Coronary artery (tissue), 2 donors: ENCODE measurements around the gene ACIN1.

Experiments
- DNase-seq: peaks from one replicate; pipeline ENCODE4 v3.0.0-alpha.2; 2017; ENCODE audit warnings: low spot score
- H3K27ac ChIP-seq, 2 donors: fragments of 200-600 bp; sonication (generic); one replicate each; pipeline ENCODE4 v1.5.1; 2016 to 2019
- H3K4me3 ChIP-seq: fragments of 200-600 bp; sonication (generic); 2 replicates; pipeline ENCODE4 v1.5.1; 2016; ENCODE audit warnings: mild to moderate bottlenecking, moderate library complexity
- CTCF ChIP-seq: fragments of 200-600 bp; sonication (generic); IDR thresholded peaks from one replicate; pipeline ENCODE4 v1.5.1; 2019; ENCODE audit warnings: antibody characterized with exemption

The ACIN1 gene

DNA sequence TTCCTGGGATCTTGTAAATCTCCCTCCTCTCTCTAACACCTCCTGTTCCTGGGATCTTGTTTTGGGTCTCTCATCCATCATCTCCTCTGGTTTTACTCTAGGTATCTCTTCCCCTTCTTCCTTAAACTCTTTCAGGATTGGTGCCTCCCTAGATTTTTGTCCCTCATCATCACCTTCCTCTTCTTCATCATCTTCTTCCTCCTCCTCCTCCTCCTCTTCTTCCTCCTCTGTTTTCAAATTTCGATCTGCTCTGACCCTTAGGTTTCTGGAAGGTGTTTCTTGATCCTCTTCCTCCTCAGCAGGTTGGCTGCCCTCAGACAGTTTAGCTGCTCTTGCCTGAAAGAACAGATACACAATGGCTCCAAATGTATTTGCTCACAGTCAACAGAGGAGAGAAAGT, 14.5 kb downstream of the ACIN1 start:
- Histone ChIP-seq H3K4me3 (no peak overlapping the region), H3K27ac (no peak overlapping the region)
- no peak for DNase-seq
- no peak for TF ChIP-seq CTCF

- no peak overlapping the region for H3K4me3 ChIP-seq
- H3K27ac ChIP-seq = peak overlapping the region in 1 of 2 donors; percentile 75
- DNase-seq = no peak
- no peak for TF ChIP-seq CTCF
Observed at GRCh38 chr14:23079716-23080115, 15.2 kb downstream of the ACIN1 start.

DNA sequence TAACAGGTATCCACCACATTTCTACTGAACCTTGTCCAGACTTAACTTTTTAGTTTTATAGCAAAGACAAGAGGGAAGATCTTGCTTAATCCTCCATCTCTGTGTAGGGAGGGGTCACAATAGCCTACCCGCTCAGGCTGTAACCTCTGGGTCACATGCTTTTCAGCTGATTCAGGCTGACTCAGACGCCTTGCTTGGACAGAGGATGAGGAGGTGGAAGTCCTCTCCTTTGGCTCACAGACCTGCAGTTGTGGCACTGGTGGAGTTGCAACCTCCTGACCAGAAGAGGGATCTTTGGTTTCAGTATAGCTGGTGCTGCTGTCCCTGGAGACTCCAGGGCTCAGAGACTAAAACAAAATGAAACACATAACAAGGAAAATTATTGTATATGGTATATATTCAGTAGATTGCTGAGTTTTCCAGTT, 16.2 kb downstream of the ACIN1 start:
- TF ChIP-seq CTCF = no peak
- Histone ChIP-seq H3K4me3 (no peak overlapping the region), H3K27ac (peak overlapping the region; percentile 2 to 75)
- DNase-seq = peak; percentile 84

- peak overlapping the region; percentile 2 to 75 for H3K27ac ChIP-seq
- DNase-seq = no peak
Observed at GRCh38 chr14:23077962-23078361, 17.0 kb downstream of the ACIN1 start.

DNA sequence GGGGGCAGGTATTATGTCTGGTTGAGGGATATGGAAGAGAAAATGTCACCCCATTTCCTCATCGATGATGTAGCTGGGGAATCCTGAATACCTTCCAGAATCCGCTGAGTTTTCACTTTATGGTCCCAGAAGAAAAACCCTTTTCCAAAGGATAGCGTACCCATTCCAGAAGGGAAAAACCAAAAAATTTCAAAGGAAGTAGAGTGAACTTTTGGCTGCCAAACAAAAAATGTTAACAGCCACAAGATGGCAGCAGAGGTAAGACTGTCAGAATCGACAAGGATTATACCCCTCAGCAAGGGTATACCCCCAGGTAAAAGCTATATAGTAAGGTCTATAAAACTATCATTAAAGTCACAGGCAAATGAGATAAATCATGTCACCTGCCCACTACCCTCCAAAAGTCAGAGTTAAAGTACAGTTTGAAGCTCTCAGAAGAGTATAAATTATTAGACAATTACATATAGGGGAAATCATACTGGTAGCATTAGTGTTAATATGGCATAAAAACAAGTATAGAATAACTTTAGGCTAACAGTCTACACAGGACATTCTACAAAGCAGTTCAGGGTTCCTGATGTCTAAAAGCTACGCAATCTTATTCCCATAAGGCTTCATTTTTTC, 18.0 kb downstream of the ACIN1 start:
- TF ChIP-seq CTCF = peak; percentile 45
- DNase-seq = no peak
- Histone ChIP-seq H3K4me3 (no peak overlapping the region), H3K27ac (peak overlapping the region in 1 of 2 donors; percentile 3)

More at GRCh38 chr14:23077962-23078361, 17.0 kb downstream of the ACIN1 start:
- H3K4me3 ChIP-seq = no peak overlapping the region
- no peak for TF ChIP-seq CTCF

GRCh38 chr14:23074906-23075305, 20.0 kb downstream of the ACIN1 start:
- H3K27ac ChIP-seq = no peak overlapping the region

More at GRCh38 chr14:23074906-23075305, 20.0 kb downstream of the ACIN1 start:
- no peak for TF ChIP-seq CTCF
- DNase-seq = no peak
- no peak overlapping the region for H3K4me3 ChIP-seq
